Measurements from ENCODE around the gene TRIM58. TPM values are rescaled to one million over a fixed set of nuclear protein-coding genes. Genes with fewer than 3 reads are reported as not detected.

The TRIM58 gene
- total RNA-seq, 6 experiments from 2014 or later: not detected

DNA sequence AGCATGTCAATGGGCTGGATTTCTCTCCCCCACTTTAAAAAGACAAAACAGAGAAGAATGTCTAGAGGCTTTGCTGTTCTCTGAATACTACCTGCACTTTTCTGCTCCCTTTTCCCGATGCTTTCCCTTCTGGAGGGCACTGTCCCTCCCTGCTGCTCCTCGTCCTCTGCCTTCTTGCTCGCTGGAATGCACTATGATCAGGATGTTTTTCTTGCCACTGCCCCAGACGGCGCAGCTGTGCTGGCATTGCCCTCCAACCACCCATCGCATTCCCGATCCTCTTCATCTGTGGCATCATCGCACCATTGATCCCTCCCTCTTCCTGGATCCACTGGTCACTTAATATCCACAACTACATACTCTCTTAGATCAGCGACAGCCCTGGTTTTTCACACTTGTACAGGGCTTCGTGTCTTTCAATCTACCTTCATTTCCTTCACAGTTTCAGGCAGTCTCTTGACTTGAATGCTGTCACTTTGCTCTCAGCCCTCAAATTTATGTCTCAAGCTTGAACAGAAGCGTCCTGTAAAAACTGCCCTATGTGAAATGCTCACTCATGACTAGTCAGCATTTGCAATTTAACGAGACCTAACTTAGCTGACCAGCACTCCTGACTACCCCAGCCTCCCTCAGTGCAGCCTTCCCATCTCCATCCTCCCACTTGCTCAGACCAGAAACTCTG lies 11.8 kb upstream of the TRIM58 start:
- Mint-ChIP-seq H3K4me3 (no peak overlapping the region), H3K36me3 (ENCODE audit: low read depth) (no peaks in the 10 kb centered on the region; the same call in 1 of the 2 replicates), H3K27me3 (ENCODE audit: insufficient read depth) (no peaks in the 10 kb centered on the region), H3K27ac (no peak overlapping the region), H3K9me3 (peaks cover 23% of the 10 kb centered on the region), H3K4me1 (ENCODE audit: low read depth) (no peaks in the 10 kb centered on the region; the same call in 1 of the 2 replicates)
- TF ChIP-seq, protein P1, sequence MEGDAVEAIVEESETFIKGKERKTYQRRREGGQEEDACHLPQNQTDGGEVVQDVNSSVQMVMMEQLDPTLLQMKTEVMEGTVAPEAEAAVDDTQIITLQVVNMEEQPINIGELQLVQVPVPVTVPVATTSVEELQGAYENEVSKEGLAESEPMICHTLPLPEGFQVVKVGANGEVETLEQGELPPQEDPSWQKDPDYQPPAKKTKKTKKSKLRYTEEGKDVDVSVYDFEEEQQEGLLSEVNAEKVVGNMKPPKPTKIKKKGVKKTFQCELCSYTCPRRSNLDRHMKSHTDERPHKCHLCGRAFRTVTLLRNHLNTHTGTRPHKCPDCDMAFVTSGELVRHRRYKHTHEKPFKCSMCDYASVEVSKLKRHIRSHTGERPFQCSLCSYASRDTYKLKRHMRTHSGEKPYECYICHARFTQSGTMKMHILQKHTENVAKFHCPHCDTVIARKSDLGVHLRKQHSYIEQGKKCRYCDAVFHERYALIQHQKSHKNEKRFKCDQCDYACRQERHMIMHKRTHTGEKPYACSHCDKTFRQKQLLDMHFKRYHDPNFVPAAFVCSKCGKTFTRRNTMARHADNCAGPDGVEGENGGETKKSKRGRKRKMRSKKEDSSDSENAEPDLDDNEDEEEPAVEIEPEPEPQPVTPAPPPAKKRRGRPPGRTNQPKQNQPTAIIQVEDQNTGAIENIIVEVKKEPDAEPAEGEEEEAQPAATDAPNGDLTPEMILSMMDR (IDR thresholded peaks at IDR 0.05): no peak
- DNase-seq: no peak

DNA sequence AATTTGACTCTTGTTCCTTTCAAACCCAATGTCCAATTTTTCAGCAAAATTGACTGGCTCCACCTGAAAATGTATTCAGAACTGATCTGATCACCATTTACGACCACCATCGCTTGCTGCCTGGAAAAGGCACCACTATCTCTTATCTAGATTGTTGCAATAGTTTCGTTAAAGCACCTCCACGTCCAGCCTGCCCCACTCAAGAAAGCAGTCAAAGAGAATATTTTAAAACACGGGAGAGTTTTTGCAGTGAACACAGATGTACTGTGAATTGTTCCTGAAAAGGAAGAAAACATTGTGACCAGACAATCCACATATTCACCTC lies 11.3 kb upstream of the TRIM58 start:
- H3K27me3 Mint-ChIP-seq (ENCODE audit: insufficient read depth): no peaks in the 10 kb centered on the region
- TF ChIP-seq, protein P1 (IDR thresholded peaks at IDR 0.05): no peak
- no peak overlapping the region for H3K4me3 Mint-ChIP-seq
- no peak overlapping the region for H3K27ac Mint-ChIP-seq
- no peak for DNase-seq
- no peaks in the 10 kb centered on the region; the same call in 1 of the 2 replicates for H3K36me3 Mint-ChIP-seq (ENCODE audit: low read depth)
- peaks cover 23% of the 10 kb centered on the region for H3K9me3 Mint-ChIP-seq
- no peaks in the 10 kb centered on the region; the same call in 1 of the 2 replicates for H3K4me1 Mint-ChIP-seq (ENCODE audit: low read depth)

DNA sequence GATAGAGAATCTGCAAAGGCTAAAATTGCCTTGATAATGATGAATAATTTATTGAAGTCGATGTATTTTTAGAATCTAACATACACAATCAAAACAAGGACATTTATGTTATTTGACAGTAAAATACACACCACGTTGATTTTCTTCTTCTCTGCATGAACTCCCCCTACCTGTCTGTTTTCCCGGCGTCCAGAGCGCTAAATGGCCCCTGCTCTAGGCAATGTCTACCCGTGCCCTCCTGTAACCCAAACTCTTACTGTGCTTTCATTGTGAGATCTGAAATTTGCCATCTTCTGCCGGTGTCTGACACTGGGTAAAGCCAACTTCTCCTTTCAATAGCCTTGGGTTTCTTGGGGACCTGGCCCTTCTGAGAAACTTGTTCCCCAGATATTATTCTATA lies 8.6 kb upstream of the TRIM58 start:
- Mint-ChIP-seq H3K4me3 (no peak overlapping the region), H3K9me3 (peaks cover 12% of the 10 kb centered on the region), H3K27ac (no peak overlapping the region), H3K4me1 (ENCODE audit: low read depth) (no peaks in the 10 kb centered on the region; the same call in 1 of the 2 replicates), H3K27me3 (ENCODE audit: insufficient read depth) (no peaks in the 10 kb centered on the region; the same call in 1 of the 2 replicates), H3K36me3 (ENCODE audit: low read depth) (no peaks in the 10 kb centered on the region)
- no peak for DNase-seq
- TF ChIP-seq, protein P1 (IDR thresholded peaks at IDR 0.05): no peak

DNA sequence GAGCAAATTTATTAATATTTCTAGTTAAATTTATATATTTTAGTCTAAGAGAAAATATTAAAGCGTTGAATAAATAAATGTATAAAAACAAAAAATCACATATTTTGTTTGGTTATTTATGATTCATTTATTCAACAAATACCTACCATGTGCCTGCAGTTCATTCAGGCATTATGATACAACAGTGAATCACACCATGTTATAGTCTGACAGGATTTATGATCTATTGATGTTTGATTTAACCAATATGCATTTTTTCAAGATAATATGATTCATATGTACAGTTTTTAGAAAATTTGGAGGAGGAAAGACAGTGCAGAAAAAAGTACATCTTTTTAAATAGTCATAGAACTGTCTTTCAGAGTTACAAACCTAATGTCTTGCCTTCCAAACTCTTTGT lies 7.4 kb upstream of the TRIM58 start:
- Mint-ChIP-seq H3K9me3 (peaks cover 15% of the 10 kb centered on the region), H3K4me3 (no peak overlapping the region), H3K27ac (no peak overlapping the region), H3K27me3 (ENCODE audit: insufficient read depth) (no peaks in the 10 kb centered on the region; the same call in none of the 2 replicates), H3K4me1 (ENCODE audit: low read depth) (no peaks in the 10 kb centered on the region; the same call in 1 of the 2 replicates), H3K36me3 (ENCODE audit: low read depth) (no peaks in the 10 kb centered on the region)
- DNase-seq: no peak
- TF ChIP-seq, protein P1 (IDR thresholded peaks at IDR 0.05): no peak

DNA sequence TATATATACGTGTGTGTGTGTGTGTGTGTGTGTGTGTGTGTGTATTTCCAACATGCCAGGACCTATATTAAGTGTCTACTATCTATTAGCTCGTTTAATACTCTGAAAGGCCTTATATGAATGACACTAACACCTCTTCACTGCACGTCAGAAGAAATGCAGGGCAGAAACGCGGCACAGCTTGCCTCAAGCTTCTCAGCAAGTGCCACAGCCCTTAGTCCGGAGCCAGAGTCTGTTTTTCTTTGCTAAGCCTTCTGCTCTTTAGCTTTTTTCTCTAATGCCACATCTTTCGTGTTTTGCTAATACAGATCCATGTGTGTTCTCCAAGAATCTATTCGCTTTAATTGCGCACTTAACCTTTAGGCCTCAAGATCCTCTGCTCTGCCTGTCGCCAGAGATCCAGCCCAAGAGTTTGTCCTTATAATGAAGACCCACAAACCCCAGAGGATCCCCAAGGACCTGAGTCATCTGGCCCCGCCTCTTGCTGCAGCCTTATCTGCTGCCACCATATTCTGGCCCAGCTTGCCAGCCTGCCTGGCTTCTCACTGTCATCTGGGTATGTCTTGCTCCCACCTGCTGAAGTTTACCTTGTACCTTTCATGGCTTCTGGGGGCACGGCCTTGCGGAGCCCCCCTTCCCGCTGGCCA lies 2.0 kb upstream of the TRIM58 start:
- no peak for DNase-seq
- H3K9me3 Mint-ChIP-seq: peaks cover 37% of the 10 kb centered on the region
- no peak overlapping the region for H3K27ac Mint-ChIP-seq
- peaks cover 6% of the 10 kb centered on the region; the same call in 1 of the 2 replicates for H3K4me1 Mint-ChIP-seq (ENCODE audit: low read depth)
- H3K27me3 Mint-ChIP-seq (ENCODE audit: insufficient read depth): no peaks in the 10 kb centered on the region; the same call in none of the 2 replicates
- H3K4me3 Mint-ChIP-seq: no peak overlapping the region
- TF ChIP-seq, protein P1 (IDR thresholded peaks at IDR 0.05): no peak
- H3K36me3 Mint-ChIP-seq (ENCODE audit: low read depth): peaks cover 7% of the 10 kb centered on the region; the same call in 1 of the 2 replicates
